Tibial artery (tissue), 4 donors: ENCODE results near the gene CNTN1.

Source experiments
- DNase-seq, 2 donors: peaks; one replicate each; pipeline ENCODE4 v3.0.0-alpha.2; 2019
- H3K27ac ChIP-seq, 2 donors: fragments of 200-600 bp; sonication (generic) in 1 of 2; 1 replicate in 1 of 2; 2 replicates in 1 of 2; pipeline ENCODE4 v1.5.1; 2018 to 2019; ENCODE audit warnings: mild to moderate bottlenecking in 1 of 2
- H3K27me3 ChIP-seq, 2 donors: fragments of 200-600 bp; sonication (generic) in 1 of 2; one replicate each; pipeline versions ENCODE4 v1.5.1 to v1.6.0; 2016 to 2019
- H3K36me3 ChIP-seq, 3 donors: fragments of 200-600 bp; sonication (generic) in 2 of 3; one replicate each; pipeline ENCODE4 v1.5.1; 2016 to 2019; ENCODE audit warnings: mild to moderate bottlenecking in 2 of 3
- H3K4me1 ChIP-seq, 4 donors: fragments of 200-600 bp; sonication (generic) in 2 of 4; 1 replicate in 3 of 4; 2 replicates in 1 of 4; pipeline ENCODE4 v1.5.1; 2016 to 2019
- H3K4me3 ChIP-seq, 2 donors: fragments of 200-600 bp; sonication (generic) in 1 of 2; 1 replicate in 1 of 2; 2 replicates in 1 of 2; pipeline ENCODE4 v1.5.1; 2018 to 2019; ENCODE audit warnings: mild to moderate bottlenecking in 2 of 2
- H3K9me3 ChIP-seq, 3 donors: fragments of 200-600 bp; sonication (generic) in 1 of 3; one replicate each; pipeline ENCODE4 v1.5.1; 2016 to 2019
- CTCF ChIP-seq, 2 experiments: fragments of 200-600 bp in 1 of 2; fragments of 450-650 bp in 1 of 2; IDR thresholded peaks; one replicate each; pipeline ENCODE4 v1.5.1; 2017 to 2019; ENCODE audit warnings: antibody characterized with exemption in 2 of 2, mild to moderate bottlenecking in 1 of 2, moderate library complexity in 1 of 2
- intact Hi-C: fragments of 100-400 bp; cut with DNase I; formaldehyde crosslinking; loops from one replicate; pipeline ENCODE4 v1.15.0; 2023; ENCODE audit warnings: low total_unique reads

The CNTN1 gene

DNA sequence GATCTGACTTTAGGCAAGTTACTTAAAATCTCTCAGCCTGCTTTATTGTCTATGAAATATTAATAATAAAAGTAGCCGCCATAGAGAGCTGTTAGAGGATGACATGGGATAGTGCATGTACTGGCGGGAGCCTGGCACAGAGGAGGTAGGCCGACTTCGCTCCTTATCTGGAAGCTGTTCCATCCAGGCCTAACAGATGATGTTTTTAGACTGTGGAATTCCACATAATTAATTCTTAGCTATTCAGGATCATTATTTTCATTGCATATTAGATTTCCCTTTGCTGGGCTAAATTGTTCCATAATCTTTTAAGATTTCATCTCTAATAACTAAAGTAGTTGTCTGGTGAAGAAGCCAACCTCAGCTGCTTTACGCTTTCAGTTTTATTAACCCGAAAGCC is 30.8 kb downstream of the CNTN1 start:
- no peaks in the 10 kb centered on the region for H3K36me3 ChIP-seq
- intact Hi-C loops, result no loop called here
- H3K27me3 ChIP-seq, result no peaks in the 10 kb centered on the region
- TF ChIP-seq CTCF (IDR thresholded peaks at IDR 0.05), result no peak
- no peaks in the 10 kb centered on the region for H3K9me3 ChIP-seq
- H3K4me3 ChIP-seq, result no peak overlapping the region
- H3K27ac ChIP-seq, result no peak overlapping the region
- no peaks in the 10 kb centered on the region for H3K4me1 ChIP-seq
- no peak for DNase-seq

DNA sequence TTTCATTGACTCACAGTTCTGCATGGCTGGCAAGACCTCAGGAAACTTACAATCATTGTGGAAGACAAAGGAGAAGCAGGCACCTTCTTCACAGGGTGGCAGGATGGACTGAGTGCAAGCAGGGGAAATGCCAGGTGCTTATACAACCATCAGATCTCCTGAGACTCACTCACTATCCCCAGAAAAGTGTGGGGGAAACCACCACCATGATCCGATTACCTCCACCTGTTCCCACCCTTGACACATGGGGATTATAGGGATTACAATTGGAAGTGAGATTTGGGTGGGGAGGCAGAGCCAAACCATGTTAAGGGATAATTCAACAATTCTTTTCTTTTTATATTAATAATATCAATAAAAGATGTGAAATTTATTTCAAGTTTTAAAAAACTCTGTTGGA is 34.1 kb downstream of the CNTN1 start:
- no peaks in the 10 kb centered on the region for H3K9me3 ChIP-seq
- no peak overlapping the region for H3K4me3 ChIP-seq
- H3K4me1 ChIP-seq, result no peaks in the 10 kb centered on the region
- intact Hi-C loops, result no loop called here
- no peak for DNase-seq
- H3K36me3 ChIP-seq, result no peaks in the 10 kb centered on the region
- H3K27me3 ChIP-seq, result no peaks in the 10 kb centered on the region
- H3K27ac ChIP-seq, result no peak overlapping the region
- TF ChIP-seq CTCF (IDR thresholded peaks at IDR 0.05), result no peak

DNA sequence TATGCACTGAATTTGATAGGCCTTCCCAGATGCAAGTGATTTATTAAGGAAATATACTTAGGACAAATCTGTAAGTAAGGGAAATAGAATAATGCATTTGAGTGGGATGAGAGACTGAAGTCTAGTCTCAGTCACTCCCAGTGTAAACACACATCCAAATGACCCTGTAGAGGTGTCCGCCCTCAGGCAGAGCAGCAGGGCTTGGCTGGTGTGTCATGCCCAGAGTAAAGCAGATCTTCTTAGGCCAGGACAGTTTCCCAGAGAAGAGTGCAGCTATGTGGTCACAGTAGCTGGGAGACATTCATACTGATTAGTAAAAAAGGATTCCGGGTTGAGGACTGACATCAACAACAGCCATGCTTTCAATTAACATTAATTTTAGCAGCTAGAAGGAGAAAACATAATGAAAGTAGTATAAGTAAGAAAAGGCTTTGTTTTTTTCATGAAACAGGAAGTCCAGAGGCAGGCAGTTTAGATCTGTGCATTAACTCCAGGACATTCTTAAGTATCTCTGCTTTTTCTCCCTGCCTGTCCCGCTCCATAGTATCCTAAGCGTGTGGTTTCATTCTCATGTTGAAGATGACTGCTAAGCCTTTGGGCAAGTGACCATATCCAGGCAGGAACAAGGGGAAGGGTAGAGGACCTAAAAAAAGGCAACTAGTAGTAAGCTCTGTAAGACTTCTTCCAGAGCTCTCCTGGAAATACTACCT is 35.7 kb downstream of the CNTN1 start:
- Histone ChIP-seq H3K27ac (no peak overlapping the region), H3K4me1 (no peaks in the 10 kb centered on the region), H3K27me3 (no peaks in the 10 kb centered on the region), H3K4me3 (no peak overlapping the region), H3K9me3 (no peaks in the 10 kb centered on the region), H3K36me3 (no peaks in the 10 kb centered on the region)
- TF ChIP-seq CTCF (IDR thresholded peaks at IDR 0.05), result no peak
- no peak for DNase-seq
- intact Hi-C loops, result no loop called here

GRCh38 chr12:40730281-40730680 is 38.0 kb downstream of the CNTN1 start:
- intact Hi-C loops, result no loop called here
- H3K27ac ChIP-seq, result no peak overlapping the region
- no peaks in the 10 kb centered on the region for H3K36me3 ChIP-seq
- no peak overlapping the region for H3K4me3 ChIP-seq
- no peak for DNase-seq
- no peaks in the 10 kb centered on the region for H3K27me3 ChIP-seq
- H3K9me3 ChIP-seq, result no peaks in the 10 kb centered on the region
- TF ChIP-seq CTCF (IDR thresholded peaks at IDR 0.05), result no peak
- H3K4me1 ChIP-seq, result no peaks in the 10 kb centered on the region

GRCh38 chr12:40733871-40734270 is 41.6 kb downstream of the CNTN1 start:
- Histone ChIP-seq H3K4me1 (no peaks in the 10 kb centered on the region), H3K27me3 (no peaks in the 10 kb centered on the region), H3K9me3 (no peaks in the 10 kb centered on the region), H3K27ac (no peak overlapping the region), H3K4me3 (no peak overlapping the region), H3K36me3 (no peaks in the 10 kb centered on the region)
- intact Hi-C loops, result no loop called here
- no peak for TF ChIP-seq CTCF (IDR thresholded peaks at IDR 0.05)
- no peak for DNase-seq

DNA sequence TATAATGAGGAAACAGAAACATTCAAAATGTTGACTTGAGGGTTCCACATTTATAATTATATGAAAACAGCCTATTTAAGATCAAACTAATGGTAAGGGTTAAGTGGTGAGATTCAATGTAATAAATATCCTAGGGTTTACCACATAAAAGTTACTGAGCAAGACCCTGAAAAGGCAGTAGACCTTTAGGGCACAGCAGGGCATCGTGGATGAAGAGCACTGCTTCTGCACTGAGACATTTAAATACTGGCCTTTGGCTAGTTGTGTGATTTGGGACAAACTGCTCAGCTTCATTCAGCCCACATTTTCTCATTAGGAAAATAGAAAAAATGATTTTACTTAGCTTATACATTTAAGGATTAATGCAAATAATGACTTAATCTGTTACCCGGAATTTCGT is 42.0 kb downstream of the CNTN1 start:
- no peak for TF ChIP-seq CTCF (IDR thresholded peaks at IDR 0.05)
- H3K27ac ChIP-seq, result no peak overlapping the region
- H3K27me3 ChIP-seq, result no peaks in the 10 kb centered on the region
- H3K36me3 ChIP-seq, result no peaks in the 10 kb centered on the region
- DNase-seq, result no peak
- no peaks in the 10 kb centered on the region for H3K9me3 ChIP-seq
- no peak overlapping the region for H3K4me3 ChIP-seq
- H3K4me1 ChIP-seq, result no peaks in the 10 kb centered on the region
- intact Hi-C loops, result no loop called here
